ENCODE measurements around the gene NET1. TPM values are rescaled to one million over a fixed set of nuclear protein-coding genes. Genes with fewer than 3 reads are reported as not detected.

NET1 gene
- total RNA-seq, 1 donor from 2014 or later = 70.2 TPM

- H3K9me3 Mint-ChIP-seq = peaks cover 9% of the 10 kb centered on the region
- H3K4me1 Mint-ChIP-seq = peaks cover 9% of the 10 kb centered on the region
- H3K4me3 Mint-ChIP-seq = no peak overlapping the region
- peaks cover 8% of the 10 kb centered on the region for H3K27me3 Mint-ChIP-seq (ENCODE audit: low read depth)
- no peak overlapping the region for H3K27ac Mint-ChIP-seq (ENCODE audit: unreplicated experiment)
- peak; percentile 5 for DNase-seq (ENCODE audit: low read depth, low spot score)
- TF ChIP-seq CTCF (conservative IDR thresholded peaks at IDR 0.05) = no peak
- H3K36me3 Mint-ChIP-seq (ENCODE audit: low read depth) = peaks cover 17% of the 10 kb centered on the region
Observed at GRCh38 chr10:5413012-5413938, 918 bp downstream of the NET1 start.

DNA sequence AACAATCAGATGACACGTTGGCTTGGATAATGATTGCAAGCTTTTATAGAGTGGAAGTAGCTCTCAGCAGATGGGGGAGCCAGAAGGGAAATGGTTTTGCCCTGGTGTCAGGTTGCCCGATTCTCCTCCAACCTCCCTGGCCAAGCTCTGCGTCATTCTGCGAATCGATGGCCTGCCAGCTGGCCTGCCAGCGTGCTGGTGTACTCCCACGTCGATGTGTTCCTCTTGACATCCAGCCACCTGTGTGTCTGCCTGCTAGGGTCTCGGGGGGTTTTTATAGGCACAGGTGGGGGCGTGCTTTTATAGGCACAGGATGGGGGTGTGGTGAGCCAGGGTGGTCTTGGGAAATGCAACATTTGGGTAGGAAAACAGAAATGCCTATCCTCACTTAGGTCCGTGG is 4.6 kb downstream of the NET1 start:
- TF ChIP-seq CTCF (conservative IDR thresholded peaks at IDR 0.05) = no peak
- Mint-ChIP-seq H3K27ac (ENCODE audit: unreplicated experiment) (no peak overlapping the region), H3K27me3 (ENCODE audit: low read depth) (peaks cover 2% of the 10 kb centered on the region), H3K36me3 (ENCODE audit: low read depth) (peaks cover 43% of the 10 kb centered on the region), H3K9me3 (peaks cover 14% of the 10 kb centered on the region), H3K4me3 (no peak overlapping the region), H3K4me1 (peaks cover 8% of the 10 kb centered on the region)
- DNase-seq (ENCODE audit: low read depth, low spot score) = no peak

GRCh38 chr10:5418584-5418983 is 6.2 kb downstream of the NET1 start:
- H3K27me3 Mint-ChIP-seq (ENCODE audit: low read depth) = no peaks in the 10 kb centered on the region
- no peak for TF ChIP-seq CTCF (conservative IDR thresholded peaks at IDR 0.05)
- peaks cover 18% of the 10 kb centered on the region for H3K9me3 Mint-ChIP-seq
- DNase-seq (ENCODE audit: low read depth, low spot score) = no peak
- H3K36me3 Mint-ChIP-seq (ENCODE audit: low read depth) = peaks cover 47% of the 10 kb centered on the region
- H3K4me1 Mint-ChIP-seq = peaks cover 7% of the 10 kb centered on the region
- H3K4me3 Mint-ChIP-seq = no peak overlapping the region
- no peak overlapping the region for H3K27ac Mint-ChIP-seq (ENCODE audit: unreplicated experiment)

- Mint-ChIP-seq H3K27ac (ENCODE audit: unreplicated experiment) (no peak overlapping the region), H3K36me3 (ENCODE audit: low read depth) (peaks cover 47% of the 10 kb centered on the region), H3K4me3 (no peak overlapping the region), H3K27me3 (ENCODE audit: low read depth) (no peaks in the 10 kb centered on the region), H3K9me3 (peaks cover 18% of the 10 kb centered on the region), H3K4me1 (peaks cover 12% of the 10 kb centered on the region)
- DNase-seq (ENCODE audit: low read depth, low spot score) = no peak
- no peak for TF ChIP-seq CTCF (conservative IDR thresholded peaks at IDR 0.05)
Observed at GRCh38 chr10:5419466-5420094, 7.2 kb downstream of the NET1 start.

- Mint-ChIP-seq H3K27me3 (ENCODE audit: low read depth) (no peaks in the 10 kb centered on the region), H3K27ac (ENCODE audit: unreplicated experiment) (no peak overlapping the region), H3K9me3 (peaks cover 10% of the 10 kb centered on the region), H3K4me3 (no peak overlapping the region), H3K36me3 (ENCODE audit: low read depth) (peaks cover 31% of the 10 kb centered on the region), H3K4me1 (peaks cover 19% of the 10 kb centered on the region)
- TF ChIP-seq CTCF (conservative IDR thresholded peaks at IDR 0.05) = no peak
- DNase-seq (ENCODE audit: low read depth, low spot score) = no peak
Observed at GRCh38 chr10:5423771-5424170, 11.4 kb downstream of the NET1 start.

Data from neural crest cell (in vitro differentiated cells).